Endothelial cell of umbilical vein (primary cell): ENCODE results near the gene NOBOX. TPM values are rescaled to one million over a fixed set of nuclear protein-coding genes. Genes with fewer than 3 reads are reported as not detected.

Source experiments
- BruUV-seq: library from RNA; stranded (reverse); fragments of 400-500 nt; replicated peaks from 2 replicates; lab custom pipeline; 2021; lab: Mats Ljungman, UMichigan
- CTCF ChIA-PET: fragments of 300-600, 350-600 bp; sonication (Branson Sonifier 250); formaldehyde crosslinking; loops from one replicate; lab custom pipeline; 2021; ENCODE audit warnings: antibody characterized with exemption, inconsistent platforms; lab: Charles Lee
- POLR2A ChIA-PET: fragments of 300-600, 350-600 bp; sonication (Branson Sonifier 250); formaldehyde crosslinking; loops from one replicate; lab custom pipeline; 2021; ENCODE audit warnings: antibody characterized with exemption, inconsistent platforms; lab: Charles Lee
- DNase-seq: peaks from one replicate; pipeline ENCODE4 v3.0.0-alpha.2; 2011; ENCODE audit warnings: low read depth, low spot score
- FAIRE-seq: peaks from 2 replicates; lab custom pipeline; 2011; peaks lifted over from hg19 to GRCh38; lab: Jason Lieb, UNC
- H2AFZ ChIP-seq: 2 replicates; pipeline ENCODE4 v1.6.0; 2012; ENCODE audit warnings: low read depth, low read length, control low read depth, inconsistent platforms
- H3K27ac ChIP-seq: 2 replicates; pipeline ENCODE4 v1.5.1; 2011; ENCODE audit warnings: low read depth, mild to moderate bottlenecking, control low read depth, low read length, moderate library complexity; ENCODE audit not compliant: insufficient read depth
- H3K27me3 ChIP-seq, 2 experiments: 2 replicates each; pipeline versions ENCODE4 v1.6.0 to v1.6.1; 2011; ENCODE audit warnings: low read length in 2 of 2, mixed read lengths in 1 of 2; ENCODE audit not compliant: control insufficient read depth in 2 of 2, insufficient read depth in 2 of 2
- H3K36me3 ChIP-seq, 2 experiments: 2 replicates in 1 of 2; 3 replicates in 1 of 2; pipeline ENCODE4 v1.5.1; 2011; ENCODE audit warnings: low read length in 2 of 2, mild to moderate bottlenecking in 1 of 2, moderate library complexity in 1 of 2; ENCODE audit not compliant: control insufficient read depth in 2 of 2, insufficient read depth in 2 of 2; ENCODE audit errors: extremely low read depth in 1 of 2
- H3K4me1 ChIP-seq: 3 replicates; pipeline ENCODE4 v1.5.1; 2011; ENCODE audit warnings: mild to moderate bottlenecking, low read length; ENCODE audit not compliant: control insufficient read depth, insufficient read depth; ENCODE audit errors: extremely low read depth
- H3K4me2 ChIP-seq: 2 replicates; pipeline ENCODE4 v1.6.1; 2011; ENCODE audit warnings: low read length, control low read depth, mixed read lengths; ENCODE audit not compliant: insufficient read depth
- H3K4me3 ChIP-seq, 3 experiments: fragments of 200-600 bp in 1 of 3; sonication (generic), shearing (Covaris generic) in 1 of 3; replicated peaks in 1 of 3; 2 replicates each; pipeline ENCODE4 v1.5.1; 2011 to 2016; ENCODE audit warnings: control low read depth in 3 of 3, low read length in 3 of 3, mild to moderate bottlenecking in 2 of 3, inconsistent platforms in 1 of 3, low read depth in 1 of 3, moderate library complexity in 1 of 3; ENCODE audit not compliant: insufficient read depth in 1 of 3
- H3K79me2 ChIP-seq: 2 replicates; pipeline ENCODE4 v1.6.0; 2012; ENCODE audit warnings: low read length, inconsistent platforms; ENCODE audit not compliant: control insufficient read depth, insufficient read depth
- H3K9ac ChIP-seq: replicated peaks from 2 replicates; pipeline ENCODE3; 2011; ENCODE audit warnings: low read length, control low read depth; ENCODE audit not compliant: insufficient read depth; ENCODE audit errors: extremely low read depth
- H3K9me1 ChIP-seq: replicated peaks from 3 replicates; pipeline ENCODE4 v1.6.0; 2011; ENCODE audit warnings: mild to moderate bottlenecking, low read length; ENCODE audit not compliant: control insufficient read depth, insufficient read depth; ENCODE audit errors: extremely low read depth
- H3K9me3 ChIP-seq: replicated peaks from 2 replicates; pipeline ENCODE4 v1.5.1; 2012; ENCODE audit warnings: low read length, inconsistent platforms; ENCODE audit not compliant: control insufficient read depth, insufficient read depth
- H4K20me1 ChIP-seq: replicated peaks from 2 replicates; pipeline ENCODE3; 2011; ENCODE audit warnings: mild to moderate bottlenecking, low read length; ENCODE audit not compliant: control insufficient read depth, insufficient read depth; ENCODE audit errors: extremely low read depth
- CTCF ChIP-seq, 2 donors: IDR thresholded peaks; 1 replicate in 1 of 2; 2 replicates in 1 of 2; pipeline ENCODE4 v1.5.1; 2011; ENCODE audit warnings: low read length in 2 of 2, mild to moderate bottlenecking in 2 of 2, moderate library complexity in 2 of 2, control low read depth in 1 of 2, inconsistent platforms in 1 of 2, low read depth in 1 of 2; ENCODE audit not compliant: insufficient read depth in 1 of 2; ENCODE audit errors: extremely low read depth in 1 of 2
- EZH2 ChIP-seq: IDR thresholded peaks from 2 replicates; pipeline ENCODE4 v1.6.1; 2012; ENCODE audit warnings: borderline replicate concordance, low read depth, mild to moderate bottlenecking, moderate library complexity, low read length, inconsistent platforms; ENCODE audit not compliant: severe bottlenecking
- MAX ChIP-seq: IDR thresholded peaks from 2 replicates; pipeline ENCODE4 v1.6.1; 2011; ENCODE audit not compliant: insufficient read depth, insufficient read length
- MYC ChIP-seq: IDR thresholded peaks from one replicate; pipeline ENCODE4 v1.6.1; 2011; ENCODE audit warnings: mild to moderate bottlenecking, low read depth, low read length
- POLR2A ChIP-seq: IDR thresholded peaks from 2 replicates; pipeline ENCODE4 v1.6.1; 2012; ENCODE audit warnings: low read depth, mild to moderate bottlenecking, control low read depth, low read length
- POLR2AphosphoS5 ChIP-seq: IDR thresholded peaks from 2 replicates; pipeline ENCODE4 v1.6.1; 2012; ENCODE audit warnings: low read depth, mild to moderate bottlenecking, control low read depth, low read length, moderate library complexity; ENCODE audit not compliant: insufficient read depth
- dilution Hi-C: fragments of 300-500 bp; cut with MboI; formaldehyde crosslinking; loops from one replicate; pipeline ENCODE4 v1.15.0; 2019; ENCODE audit warnings: low sequenced_read_pairs; ENCODE audit not compliant: extremely low pct_ligation_motif_present
- intact Hi-C: fragments of 100-400 bp; cut with micrococcal nuclease; formaldehyde crosslinking; loops from one replicate; pipeline ENCODE4 v1.10.0; 2022
- polyA plus RNA-seq, 4 experiments: library from polyadenylated mRNA; depleted of rRNA in 3 of 4; stranded (reverse) in 3 of 4; unstranded in 1 of 4; fragments of >200 nt; gene quantifications; 2 replicates each; pipeline versions ENCODE4 v1.2.1 to v1.2.3, GENCODE V29; 2011 to 2012; ENCODE audit warnings: missing spikeins in 1 of 4
- total RNA-seq: library from RNA; stranded (reverse); gene quantifications from 2 replicates; pipeline ENCODE4 v1.2.3, GENCODE V29; 2021

Gene NOBOX
- total and polyA plus RNA-seq, 2 donors (not counting 3 experiments of a cell fraction or from before 2014, with no cell fraction given) = not detected

- Histone ChIP-seq H3K79me2 (no peaks in the 10 kb centered on the region), H3K4me2 (no peak overlapping the region), H3K9ac (no peak overlapping the region), H3K36me3 (no peaks in the 10 kb centered on the region), H3K4me1 (no peaks in the 10 kb centered on the region), H3K27ac (no peak overlapping the region), H3K27me3 (no peaks in the 10 kb centered on the region), H2AFZ (no peak overlapping the region), H3K4me3 (no peak overlapping the region), H4K20me1 (no peaks in the 10 kb centered on the region), H3K9me3 (no peaks in the 10 kb centered on the region), H3K9me1 (no peaks in the 10 kb centered on the region)
- DNase-seq = no peak
- TF ChIP-seq MAX (no peak), EZH2 (no peak), MYC (no peak), POLR2A (no peak), CTCF (IDR thresholded peaks at IDR 0.05; ENCODE audit: extremely low read depth in 1 of 2, insufficient read depth in 1 of 2, low read depth in 1 of 2, low read length in 2 of 2) (no peak)
- no peak for FAIRE-seq
- no TSS peak for BruUV-seq
- dilution Hi-C loops = no loop called here
- CTCF ChIA-PET = no interaction called here
- POLR2A ChIA-PET = no interaction called here
- intact Hi-C loops = loop anchor here (5.0 kb wide), 1 partner anchor 42 kb away; no protein-coding TSS in a partner anchor
These were observed 36.3 kb upstream of the NOBOX start for GRCh38 chr7:144439717-144440205.

- Histone ChIP-seq H3K79me2 (no peaks in the 10 kb centered on the region), H3K4me1 (no peaks in the 10 kb centered on the region), H3K27me3 (no peaks in the 10 kb centered on the region), H3K9me1 (no peaks in the 10 kb centered on the region), H3K4me2 (no peak overlapping the region), H4K20me1 (no peaks in the 10 kb centered on the region), H2AFZ (no peak overlapping the region), H3K36me3 (no peaks in the 10 kb centered on the region), H3K4me3 (no peak overlapping the region), H3K27ac (no peak overlapping the region), H3K9me3 (no peaks in the 10 kb centered on the region), H3K9ac (no peak overlapping the region)
- no TSS peak for BruUV-seq
- CTCF ChIA-PET = interaction anchor here (2.1 kb wide), 1 partner anchor 12 kb away, joined by 6 read pairs; no protein-coding TSS in a partner anchor
- POLR2A ChIA-PET = no interaction called here
- dilution Hi-C loops (no loop called here), intact Hi-C loops (loop anchor here (5.0 kb wide), 1 partner anchor 41 kb away; no protein-coding TSS in a partner anchor)
- TF ChIP-seq EZH2 = no peak
- no peak for TF ChIP-seq POLR2AphosphoS5
- no peak for DNase-seq
- no peak for FAIRE-seq
These were observed 35.3 kb upstream of the NOBOX start for GRCh38 chr7:144438759-144439158.
